CD14-positive monocyte (primary cell): ENCODE data around the gene MKRN2OS. TPM values are rescaled to one million over a fixed set of nuclear protein-coding genes. Genes with fewer than 3 reads are reported as not detected.

Source experiments
- DNase-seq, 3 donors: peaks; one replicate each; pipeline ENCODE4 v3.0.0-alpha.2; 2011 to 2022
- H2AFZ ChIP-seq: 2 replicates; pipeline ENCODE4 v1.6.0; 2012; ENCODE audit warnings: mild to moderate bottlenecking, low read depth, low read length, inconsistent platforms; ENCODE audit not compliant: insufficient read depth, poor library complexity, severe bottlenecking
- H3K27ac ChIP-seq, 2 donors: 1 replicate in 1 of 2; 2 replicates in 1 of 2; pipeline ENCODE4 v1.5.1; 2012 to 2013; ENCODE audit warnings: low read length in 2 of 2, control low read depth in 1 of 2, inconsistent platforms in 1 of 2, low read depth in 1 of 2, mild to moderate bottlenecking in 1 of 2
- H3K27me3 ChIP-seq, 2 donors: one replicate each; pipeline versions ENCODE4 v1.6.0 to v1.6.1; 2011 to 2013; ENCODE audit warnings: low read length in 2 of 2; ENCODE audit not compliant: control insufficient read depth in 2 of 2, insufficient read depth in 2 of 2
- H3K36me3 ChIP-seq, 2 donors: replicated peaks in 1 of 2; 1 replicate in 1 of 2; 2 replicates in 1 of 2; pipeline versions ENCODE4 v1.5.1 to v1.6.1; 2012 to 2013; ENCODE audit warnings: low read length in 2 of 2, control low read depth in 1 of 2, inconsistent platforms in 1 of 2, mild to moderate bottlenecking in 1 of 2; ENCODE audit not compliant: insufficient read depth in 2 of 2, control insufficient read depth in 1 of 2
- H3K4me1 ChIP-seq, 2 donors: 1 replicate in 1 of 2; 2 replicates in 1 of 2; pipeline versions ENCODE4 v1.5.1 to v1.6.1; 2012 to 2013; ENCODE audit warnings: low read length in 2 of 2, control low read depth in 1 of 2, inconsistent platforms in 1 of 2, mild to moderate bottlenecking in 1 of 2, moderate library complexity in 1 of 2; ENCODE audit not compliant: insufficient read depth in 2 of 2, control insufficient read depth in 1 of 2
- H3K4me2 ChIP-seq: replicated peaks from 2 replicates; pipeline ENCODE3; 2012; ENCODE audit warnings: low read length, moderate library complexity, mild to moderate bottlenecking; ENCODE audit not compliant: poor library complexity, severe bottlenecking; ENCODE audit errors: extremely low read depth
- H3K4me3 ChIP-seq, 3 experiments: fragments of 200-600 bp in 1 of 3; sonication (generic) in 1 of 3; replicated peaks in 1 of 3; 1 replicate in 2 of 3; 2 replicates in 1 of 3; pipeline ENCODE4 v1.5.1; 2011 to 2013; ENCODE audit warnings: low read length in 3 of 3, mild to moderate bottlenecking in 3 of 3, control low read depth in 2 of 3, low read depth in 2 of 3, inconsistent platforms in 1 of 3, moderate library complexity in 1 of 3
- H3K79me2 ChIP-seq: 2 replicates; pipeline ENCODE4 v1.6.0; 2012; ENCODE audit warnings: mild to moderate bottlenecking, control low read depth, inconsistent platforms, low read length, moderate library complexity; ENCODE audit not compliant: insufficient read depth
- H3K9ac ChIP-seq: 2 replicates; pipeline ENCODE4 v1.6.0; 2017; ENCODE audit warnings: low read length, mild to moderate bottlenecking; ENCODE audit not compliant: insufficient read depth, poor library complexity, severe bottlenecking
- H3K9me3 ChIP-seq, 2 donors: replicated peaks in 1 of 2; 1 replicate in 1 of 2; 2 replicates in 1 of 2; pipeline versions ENCODE4 v1.5.1 to v1.6.1; 2012 to 2013; ENCODE audit warnings: low read length in 2 of 2, control low read depth in 1 of 2; ENCODE audit not compliant: control insufficient read depth in 1 of 2, insufficient read depth in 1 of 2
- H4K20me1 ChIP-seq: 2 replicates; pipeline ENCODE4 v1.6.0; 2012; ENCODE audit warnings: mild to moderate bottlenecking, low read length, control low read depth, moderate library complexity; ENCODE audit not compliant: insufficient read depth
- H3K27ac Mint-ChIP-seq, 7 donors: one replicate each; pipeline ENCODE4 v1.8.0; 2020; ENCODE audit warnings: mild to moderate bottlenecking in 7 of 7, mixed read lengths in 7 of 7, moderate library complexity in 6 of 7, inconsistent platforms in 2 of 7
- H3K27me3 Mint-ChIP-seq, 3 donors: one replicate each; pipeline ENCODE4 v1.8.0; 2021 to 2022; ENCODE audit warnings: low read depth in 3 of 3, mild to moderate bottlenecking in 3 of 3, mixed read lengths in 3 of 3, moderate library complexity in 3 of 3, inconsistent platforms in 1 of 3
- H3K36me3 Mint-ChIP-seq, 2 donors: one replicate each; pipeline ENCODE4 v1.8.0; 2020; ENCODE audit warnings: mixed read lengths in 2 of 2, inconsistent platforms in 1 of 2, mild to moderate bottlenecking in 1 of 2
- H3K4me1 Mint-ChIP-seq: one replicate; pipeline ENCODE4 v1.8.0; 2020; ENCODE audit warnings: mild to moderate bottlenecking, mixed read lengths
- H3K4me3 Mint-ChIP-seq, 2 donors: one replicate each; pipeline ENCODE4 v1.8.0; 2020; ENCODE audit warnings: mild to moderate bottlenecking in 2 of 2, mixed read lengths in 2 of 2, moderate library complexity in 1 of 2
- H3K9me3 Mint-ChIP-seq, 7 donors: one replicate each; pipeline ENCODE4 v1.8.0; 2020 to 2022; ENCODE audit warnings: mixed read lengths in 7 of 7, mild to moderate bottlenecking in 6 of 7, moderate library complexity in 6 of 7, inconsistent platforms in 2 of 7
- CTCF ChIP-seq: fragments of 200-600 bp; IDR thresholded peaks from one replicate; pipeline ENCODE4 v1.8.0; 2022; ENCODE audit warnings: antibody characterized with exemption, mild to moderate bottlenecking
- WGBS: methylation state at CpG from one replicate; pipeline ENCODE4 v1.1.5; 2013; ENCODE audit warnings: missing lambda C conversion rate; ENCODE audit not compliant: insufficient coverage; 5-methylcytosine and 5-hydroxymethylcytosine counted together
- intact Hi-C, 2 donors: fragments of 100-400 bp; cut with micrococcal nuclease; formaldehyde crosslinking; loops; one replicate each; pipeline versions ENCODE4 v1.15.0 to v1.15.1; 2023
- polyA plus RNA-seq, 3 donors: library from polyadenylated mRNA; depleted of rRNA in 1 of 3; unstranded in 2 of 3; stranded (reverse) in 1 of 3; fragments of 300-500 nt in 2 of 3; fragments of >200 nt in 1 of 3; fragmentation: Illumina TruSeq in 2 of 3; gene quantifications; 1 replicate in 2 of 3; 2 replicates in 1 of 3; pipeline ENCODE4 v1.2.3, GENCODE V29; 2012 to 2021

Gene MKRN2OS
- polyA plus RNA-seq, 3 donors = not detected

- H3K36me3 Mint-ChIP-seq = peaks cover 32 to 55% of the 10 kb centered on the region in 2 donors
- WGBS = no CpG with 5 or more reads among the region's 1 CpG
- DNase-seq = no peak
These were observed 22.6 kb downstream of the MKRN2OS start for GRCh38 chr3:12522721-12523120.

GRCh38 chr3:12521010-12521409 is 24.3 kb downstream of the MKRN2OS start:
- Mint-ChIP-seq H3K27ac (no peak overlapping the region), H3K36me3 (peaks cover 30 to 48% of the 10 kb centered on the region in 2 donors), H3K9me3 (peaks cover 0 to 2% (median 0%) of the 10 kb centered on the region in 7 donors), H3K4me1 (no peaks in the 10 kb centered on the region), H3K4me3 (no peak overlapping the region), H3K27me3 (no peaks in the 10 kb centered on the region)
- no peak overlapping the region for H3K27ac ChIP-seq
- H3K9me3 ChIP-seq = no peaks in the 10 kb centered on the region
- H3K4me2 ChIP-seq = no peak overlapping the region
- H3K27me3 ChIP-seq = no peaks in the 10 kb centered on the region
- TF ChIP-seq CTCF = no peak
- no peaks in the 10 kb centered on the region for H3K79me2 ChIP-seq
- H3K4me3 ChIP-seq = no peak overlapping the region
- no peaks in the 10 kb centered on the region for H3K4me1 ChIP-seq
- H4K20me1 ChIP-seq = no peaks in the 10 kb centered on the region
- no peak overlapping the region for H2AFZ ChIP-seq
- intact Hi-C loops = no loop called here
- no peak overlapping the region for H3K9ac ChIP-seq
- 100% methylated on average over 1 of the region's 2 CpGs for WGBS
- no peak for DNase-seq
- peaks cover 14 to 41% of the 10 kb centered on the region in 2 donors for H3K36me3 ChIP-seq

More at GRCh38 chr3:12522721-12523120, 22.6 kb downstream of the MKRN2OS start:
- Histone ChIP-seq H3K4me2 (no peak overlapping the region), H3K4me1 (no peaks in the 10 kb centered on the region), H3K36me3 (peaks cover 18 to 52% of the 10 kb centered on the region in 2 donors), H4K20me1 (no peaks in the 10 kb centered on the region), H3K27ac (no peak overlapping the region), H3K79me2 (no peaks in the 10 kb centered on the region), H3K27me3 (no peaks in the 10 kb centered on the region), H3K9me3 (no peaks in the 10 kb centered on the region), H3K4me3 (no peak overlapping the region), H2AFZ (no peak overlapping the region), H3K9ac (no peak overlapping the region)
- Mint-ChIP-seq H3K27me3 (no peaks in the 10 kb centered on the region), H3K9me3 (peaks cover 0 to 2% (median 0%) of the 10 kb centered on the region in 7 donors), H3K27ac (no peak overlapping the region), H3K4me1 (no peaks in the 10 kb centered on the region), H3K4me3 (no peak overlapping the region)
- intact Hi-C loops = no loop called here
- TF ChIP-seq CTCF = no peak
